GM18511 (cell line): ENCODE data around the gene P2RY11.

Experiments
- ATAC-seq: cut with Tn5 transposase; IDR thresholded peaks from one replicate; pipeline ENCODE4 v1.9.1; 2021; ENCODE audit warnings: mild to moderate bottlenecking, moderate library complexity; ENCODE audit not compliant: unreplicated experiment

Gene P2RY11

DNA sequence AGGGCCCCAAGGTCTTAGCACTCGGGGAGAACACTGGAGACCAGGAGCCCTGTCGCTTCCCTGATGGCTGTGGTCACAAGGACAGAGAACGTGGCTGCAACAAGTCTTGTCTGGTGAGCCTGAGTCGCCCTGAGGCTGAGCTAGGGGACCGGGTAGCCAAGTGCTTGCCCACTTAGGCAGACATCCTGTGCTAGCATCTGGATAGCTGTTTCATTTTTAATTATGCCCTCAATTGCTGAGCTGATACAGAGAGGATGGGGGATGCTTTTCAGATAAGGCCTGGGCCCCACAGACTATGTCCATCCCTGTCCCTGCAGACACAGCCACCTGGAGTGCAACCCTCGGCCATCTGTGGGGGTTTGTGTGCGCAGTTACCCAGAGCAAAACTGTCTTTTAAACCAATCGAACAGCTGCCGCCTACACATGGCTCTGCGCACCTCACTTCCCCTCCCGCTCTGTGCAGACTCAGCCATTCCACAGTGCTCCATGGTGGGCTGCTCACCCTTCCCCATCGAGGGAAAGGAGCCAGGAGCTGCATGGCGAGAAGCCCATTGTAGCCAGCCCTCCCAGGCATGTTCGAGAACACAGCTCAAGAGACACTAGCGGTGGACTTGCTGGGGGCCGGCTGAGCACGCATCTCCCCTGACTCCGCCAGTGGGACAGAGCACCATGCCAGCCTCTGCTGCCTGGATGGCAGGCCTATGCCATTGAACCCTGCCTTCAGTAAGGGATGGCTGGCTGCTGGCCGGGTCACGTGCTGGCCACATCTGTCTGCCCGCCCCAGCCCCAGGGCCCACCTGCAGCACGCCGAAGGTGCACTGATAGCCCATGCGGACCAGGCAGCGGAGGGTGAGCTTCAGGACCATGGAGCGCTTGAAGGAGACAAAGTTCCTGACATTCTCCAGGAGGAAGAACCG, 27.6 kb downstream of the P2RY11 start:
- no peak for ATAC-seq

DNA sequence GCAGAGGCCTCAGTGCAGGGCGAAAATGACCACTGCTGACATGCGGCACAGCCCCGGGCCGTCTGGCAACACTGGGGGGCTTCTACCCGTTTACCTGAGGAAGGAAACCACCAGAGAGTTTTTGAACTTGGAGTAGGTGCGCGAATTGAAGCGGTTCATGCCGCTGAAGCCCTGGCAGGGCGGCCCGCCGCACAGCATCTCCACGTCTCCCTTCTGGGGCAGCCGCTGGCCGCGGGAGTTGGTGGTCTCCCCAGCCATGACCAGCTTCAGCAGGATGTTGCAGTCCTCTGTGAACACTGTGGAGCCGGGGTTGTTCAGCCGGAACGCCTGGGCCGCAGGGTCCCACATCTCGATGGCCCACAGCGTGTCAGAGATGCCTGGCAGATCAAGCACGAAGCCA, 28.5 kb downstream of the P2RY11 start:
- ATAC-seq = no peak

DNA sequence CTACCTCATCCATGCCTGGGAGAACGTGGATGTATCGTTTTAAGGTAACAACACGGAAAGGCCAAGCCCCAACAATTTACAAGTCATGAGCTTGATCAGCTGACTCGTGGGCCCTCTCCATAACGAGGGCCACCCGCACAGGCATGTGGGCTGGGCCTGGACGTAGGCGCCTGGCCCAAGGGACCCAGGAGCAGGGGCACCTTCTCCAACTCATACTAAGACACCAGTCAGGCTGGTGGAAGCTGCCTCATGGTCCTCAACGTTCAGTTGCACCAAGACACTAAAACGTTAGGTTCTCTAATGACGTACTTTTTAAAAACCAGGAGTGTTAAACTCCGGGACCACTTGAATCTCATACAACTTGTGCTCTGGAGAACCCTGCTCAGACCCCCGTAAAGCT, 30.0 kb downstream of the P2RY11 start:
- ATAC-seq = no peak

DNA sequence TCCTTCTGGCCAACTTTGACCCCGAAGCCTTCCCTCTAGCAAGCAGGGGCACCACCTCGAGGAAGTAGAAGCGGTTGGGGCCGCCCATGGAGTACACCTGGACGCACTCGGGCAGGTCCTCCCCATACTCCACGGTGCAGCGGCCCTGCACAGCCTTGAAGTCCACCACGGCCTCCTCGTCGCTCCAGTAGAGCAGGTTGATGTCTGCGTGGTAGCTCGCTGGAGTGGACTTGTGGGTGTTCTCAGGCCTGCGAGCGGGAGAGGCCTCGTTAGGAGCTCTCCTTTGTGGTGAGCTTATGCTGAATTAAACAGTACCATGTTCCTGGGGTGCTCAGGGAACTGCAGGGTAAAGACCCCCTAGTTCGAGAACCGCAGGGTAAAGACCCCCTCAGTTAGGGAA, 30.5 kb downstream of the P2RY11 start:
- no peak for ATAC-seq

DNA sequence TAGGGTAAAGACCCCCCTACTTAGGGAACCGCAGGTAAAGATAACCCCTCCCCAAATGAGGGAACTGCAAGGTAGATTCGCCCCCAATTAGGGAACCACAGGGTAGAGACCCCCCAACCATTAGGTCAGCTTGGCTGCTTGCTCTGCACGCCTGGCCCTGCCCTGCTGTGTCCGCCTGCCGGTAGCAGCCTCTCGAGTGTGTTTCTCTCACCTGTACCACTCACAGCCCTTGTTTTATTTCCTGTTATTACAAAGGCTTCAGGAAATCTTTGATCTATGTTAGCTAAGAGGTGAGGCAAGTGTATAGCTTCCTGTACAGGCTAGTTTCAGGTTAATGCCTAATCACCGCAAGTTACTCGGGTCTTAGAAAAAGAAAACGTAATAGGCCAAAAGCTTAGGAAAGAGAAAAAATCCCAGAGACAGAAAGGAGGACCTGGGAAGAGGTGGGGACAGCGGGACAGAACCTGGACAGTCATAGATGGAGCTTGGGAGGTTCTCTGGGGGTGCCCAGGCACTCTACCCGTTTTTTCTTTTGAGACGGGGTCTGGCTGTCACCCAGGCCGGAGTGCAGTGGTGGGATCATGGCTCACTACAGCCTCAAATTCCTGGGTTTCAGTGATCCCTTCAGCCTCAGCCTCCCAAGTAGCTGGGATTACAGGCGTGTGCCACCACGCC, 31.3 kb downstream of the P2RY11 start:
- ATAC-seq = no peak

DNA sequence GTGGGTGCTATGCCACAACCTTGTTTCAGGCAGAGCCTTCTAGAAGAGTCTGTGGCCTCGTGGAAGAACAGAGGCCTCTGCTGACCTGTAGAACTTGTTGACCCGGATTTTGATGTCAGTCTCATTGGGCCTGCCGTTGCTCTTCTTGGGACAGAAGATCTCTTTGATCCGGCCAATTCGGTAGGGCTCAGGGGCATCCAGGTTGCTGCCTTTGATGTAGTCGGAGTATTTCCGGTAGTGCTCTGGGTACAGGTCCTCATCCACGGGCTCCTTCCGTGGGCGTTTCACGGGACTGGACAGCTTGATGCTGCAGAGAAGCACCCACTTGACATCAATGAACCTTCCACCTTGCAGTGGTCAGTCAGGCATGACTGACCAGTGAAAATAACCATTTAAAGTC, 32.2 kb downstream of the P2RY11 start:
- no peak for ATAC-seq

DNA sequence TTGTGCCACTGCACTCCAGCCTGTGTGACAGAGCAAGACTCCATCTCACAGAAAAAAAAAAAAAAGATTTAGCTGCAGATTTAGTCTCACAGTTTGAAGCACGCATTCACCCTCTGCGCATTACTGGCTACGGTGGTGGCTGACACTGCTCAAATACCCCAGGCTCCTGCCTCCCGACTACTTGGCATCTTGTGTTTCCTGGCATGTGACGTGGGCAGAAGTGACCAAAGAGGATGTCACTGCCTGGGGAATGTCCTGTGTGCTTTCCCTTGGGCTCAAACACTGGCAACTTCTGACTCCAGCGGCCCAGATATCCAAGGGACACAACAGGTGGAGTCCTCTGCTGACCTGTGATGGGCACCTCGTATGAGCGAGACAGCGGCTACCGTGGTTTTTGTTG, 32.9 kb downstream of the P2RY11 start:
- no peak for ATAC-seq

DNA sequence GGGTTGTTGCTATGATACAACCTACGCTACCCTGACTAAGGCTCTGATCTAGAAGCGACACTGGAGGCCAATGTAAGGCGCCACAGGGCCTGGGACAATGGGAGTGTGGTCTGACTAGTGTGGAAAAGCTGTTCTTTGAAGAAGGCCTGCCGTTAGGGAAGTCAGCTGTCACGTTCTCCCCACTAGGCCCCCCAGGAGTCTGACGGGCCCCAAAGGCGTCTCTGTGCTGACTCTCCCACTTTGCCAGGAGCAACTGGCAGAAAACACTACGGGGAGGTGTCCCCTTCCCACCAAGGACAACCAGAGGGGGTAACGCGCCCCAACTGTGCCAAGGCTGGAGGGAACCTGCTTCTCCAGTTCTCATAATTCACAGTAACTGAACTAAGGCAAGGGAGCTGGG, 33.5 kb downstream of the P2RY11 start:
- no peak for ATAC-seq

DNA sequence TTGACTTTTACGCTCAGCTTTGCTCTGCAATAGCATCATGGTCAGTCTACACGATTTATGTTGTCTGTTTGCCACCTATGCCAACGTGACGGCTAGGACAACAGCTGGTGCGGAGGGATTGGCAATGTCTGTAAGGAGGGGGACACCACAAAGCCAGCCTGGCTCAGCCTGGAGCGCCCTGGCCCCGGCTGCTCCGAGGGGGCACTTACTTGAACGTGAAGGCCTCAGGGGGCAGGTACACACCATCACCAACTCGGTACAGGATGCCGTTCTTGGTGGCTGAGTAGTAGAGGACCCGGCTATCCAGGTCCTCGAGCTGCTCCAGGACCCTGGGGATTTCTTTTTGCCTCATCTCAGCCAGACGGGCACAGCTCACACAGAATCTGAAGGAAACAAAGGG, 34.6 kb downstream of the P2RY11 start:
- ATAC-seq = no peak

DNA sequence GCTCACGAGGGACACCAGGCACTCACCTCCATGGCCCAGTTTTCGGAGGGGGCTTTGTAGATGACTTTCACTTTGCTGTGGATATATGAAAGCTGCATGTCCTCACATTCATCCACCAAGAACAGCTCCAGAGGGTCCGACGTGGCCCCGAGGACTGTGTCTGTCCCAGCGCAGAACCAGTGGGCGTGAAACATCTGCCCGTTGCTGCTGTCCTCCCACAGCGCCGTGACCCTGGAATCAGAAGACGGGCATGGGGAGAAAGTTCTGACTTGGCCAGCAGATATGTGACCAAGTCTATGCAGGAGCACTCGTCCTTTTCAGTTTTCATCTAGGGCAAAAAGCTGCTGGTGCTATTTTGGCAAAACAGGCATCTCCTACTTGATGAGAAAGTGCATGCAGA, 37.9 kb downstream of the P2RY11 start:
- no peak for ATAC-seq

DNA sequence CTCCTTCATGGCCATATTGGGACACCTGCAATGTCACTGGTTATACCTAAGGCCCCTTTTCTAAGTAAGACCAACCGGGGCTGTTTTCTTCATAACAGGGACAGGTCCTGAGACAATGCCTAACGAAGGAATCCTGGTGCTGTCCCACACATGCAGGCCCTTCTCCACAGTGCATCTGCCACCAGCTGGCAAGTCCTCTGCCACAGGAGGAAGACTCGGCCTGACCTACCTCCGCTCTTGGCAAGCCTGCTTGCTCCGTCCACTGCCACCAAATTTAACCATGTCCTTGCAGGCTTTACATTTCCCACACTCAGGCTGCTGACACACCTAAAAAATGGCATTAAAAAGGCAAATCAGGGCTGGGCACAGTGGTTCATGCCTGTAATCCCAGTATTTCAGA, 40.0 kb downstream of the P2RY11 start:
- ATAC-seq = no peak

DNA sequence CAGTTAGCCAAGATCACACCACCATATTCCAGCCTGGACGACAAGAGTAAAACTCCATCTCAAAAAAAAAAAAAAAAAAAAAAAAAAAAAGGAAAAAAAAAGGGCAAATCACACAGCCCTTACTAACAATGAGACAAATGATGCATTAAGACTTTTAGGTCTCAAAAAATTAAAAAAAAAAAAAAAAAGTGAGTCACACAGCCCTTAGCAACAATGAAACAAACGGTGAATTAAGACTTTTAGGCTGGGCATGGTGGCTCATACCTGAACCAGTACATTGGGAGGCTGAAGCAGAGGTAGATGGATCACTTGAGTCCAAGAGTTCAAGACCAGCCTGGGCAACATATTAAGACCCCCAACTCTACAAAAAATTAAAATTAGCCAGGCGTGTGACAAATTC, 40.6 kb downstream of the P2RY11 start:
- ATAC-seq = no peak

DNA sequence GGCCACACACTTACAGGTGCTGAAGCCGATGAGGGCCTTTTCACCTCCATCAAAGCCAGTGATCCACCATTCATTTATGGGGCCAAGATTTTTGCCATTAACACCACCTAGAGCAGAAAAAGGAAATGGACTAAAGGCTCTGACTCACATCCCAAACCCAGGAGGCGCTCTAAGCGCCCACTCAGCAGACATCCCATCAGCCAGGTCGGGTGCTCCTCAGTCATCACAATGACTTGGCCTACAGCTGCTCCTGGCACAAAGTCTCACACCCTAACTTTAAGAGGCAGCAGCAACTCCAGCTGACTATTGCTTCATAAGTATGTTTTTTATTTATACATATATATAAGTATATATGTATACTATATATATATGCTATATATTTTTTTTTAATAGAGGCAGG, 44.3 kb downstream of the P2RY11 start:
- ATAC-seq = no peak

DNA sequence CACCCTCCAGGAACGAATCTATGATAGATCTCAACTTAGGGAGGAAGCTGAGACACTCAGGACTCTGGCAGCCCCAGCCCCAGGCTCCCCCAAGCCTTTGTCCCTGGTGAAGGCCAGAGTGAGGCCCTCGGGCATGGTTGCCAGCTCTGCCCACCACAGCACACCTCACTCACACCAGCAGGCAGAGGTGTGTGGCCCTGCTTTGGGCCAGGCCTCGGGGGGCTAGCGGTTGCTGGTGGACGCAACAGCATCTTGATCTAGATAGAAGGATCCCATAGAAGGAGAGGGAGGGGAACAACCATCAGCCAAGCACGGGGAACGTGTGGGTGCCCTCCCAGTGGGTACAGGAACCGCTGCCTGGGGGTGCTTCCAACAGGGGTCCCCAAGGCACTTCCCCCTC, 46.6 kb downstream of the P2RY11 start:
- ATAC-seq = no peak

DNA sequence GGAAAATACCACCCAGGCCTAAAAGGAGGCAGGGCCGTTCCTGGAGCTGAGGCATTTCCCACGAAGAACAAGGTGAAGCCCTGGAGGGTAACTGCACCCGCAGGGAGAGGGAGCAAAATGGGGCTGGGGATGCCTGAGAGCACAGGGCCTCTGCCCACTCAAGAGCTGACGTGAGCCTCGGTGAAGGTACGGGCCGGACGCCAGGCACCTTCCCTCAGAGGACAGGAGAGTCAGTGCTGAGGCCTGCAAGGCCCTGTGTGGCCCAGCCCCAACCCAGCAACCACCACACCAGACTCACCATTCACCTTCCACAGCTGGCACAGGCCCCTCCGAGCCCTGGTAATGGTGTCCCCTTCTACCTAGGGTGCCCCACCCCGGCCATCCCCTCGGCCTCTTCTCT, 47.0 kb downstream of the P2RY11 start:
- ATAC-seq = no peak

DNA sequence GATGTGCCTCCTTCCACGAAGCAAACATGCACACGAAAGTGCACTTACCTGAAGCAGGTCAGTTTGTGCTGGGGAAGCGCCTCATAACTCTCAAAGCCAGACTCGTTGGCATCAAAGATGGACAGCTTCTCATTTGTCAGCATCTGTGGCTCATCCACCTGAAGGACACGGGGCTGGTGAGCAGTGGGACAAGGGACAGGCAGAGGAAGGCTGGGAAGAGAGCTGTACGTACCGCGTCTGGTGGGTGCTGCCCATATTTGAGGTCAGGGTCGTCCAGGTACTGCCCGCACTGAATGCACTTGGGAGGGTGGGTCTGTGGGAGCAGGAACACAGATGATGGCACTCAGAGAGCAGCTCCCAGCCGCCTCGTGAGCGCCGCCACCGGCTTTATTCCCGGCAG, 48.1 kb downstream of the P2RY11 start:
- ATAC-seq = no peak

DNA sequence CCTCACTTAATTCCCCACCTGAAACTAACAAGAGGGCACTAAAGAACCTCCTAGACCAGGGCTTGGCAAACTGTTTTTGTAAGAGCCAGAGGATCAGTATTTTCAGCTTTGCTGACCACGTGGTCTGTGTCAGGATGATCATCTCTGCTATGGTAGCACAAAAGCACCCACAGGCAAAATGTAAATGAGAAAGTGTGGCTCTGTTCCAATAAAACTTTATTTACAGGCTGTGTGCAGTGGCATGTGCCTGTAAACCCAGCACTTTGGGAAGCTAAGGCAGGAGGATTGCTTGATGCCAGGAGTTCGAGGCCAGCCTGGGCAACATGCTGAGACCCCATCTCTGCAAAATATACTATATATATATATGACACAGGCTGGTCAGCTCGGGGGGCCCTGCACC, 52.0 kb downstream of the P2RY11 start:
- no peak for ATAC-seq
